Measurements from ENCODE around the gene NELFA.
"Not testable (repeated sequence)": the region's sequence is repeated elsewhere in the genome, so short reads cannot be mapped to it uniquely, and the experiment has no call there.

NELFA gene

DNA sequence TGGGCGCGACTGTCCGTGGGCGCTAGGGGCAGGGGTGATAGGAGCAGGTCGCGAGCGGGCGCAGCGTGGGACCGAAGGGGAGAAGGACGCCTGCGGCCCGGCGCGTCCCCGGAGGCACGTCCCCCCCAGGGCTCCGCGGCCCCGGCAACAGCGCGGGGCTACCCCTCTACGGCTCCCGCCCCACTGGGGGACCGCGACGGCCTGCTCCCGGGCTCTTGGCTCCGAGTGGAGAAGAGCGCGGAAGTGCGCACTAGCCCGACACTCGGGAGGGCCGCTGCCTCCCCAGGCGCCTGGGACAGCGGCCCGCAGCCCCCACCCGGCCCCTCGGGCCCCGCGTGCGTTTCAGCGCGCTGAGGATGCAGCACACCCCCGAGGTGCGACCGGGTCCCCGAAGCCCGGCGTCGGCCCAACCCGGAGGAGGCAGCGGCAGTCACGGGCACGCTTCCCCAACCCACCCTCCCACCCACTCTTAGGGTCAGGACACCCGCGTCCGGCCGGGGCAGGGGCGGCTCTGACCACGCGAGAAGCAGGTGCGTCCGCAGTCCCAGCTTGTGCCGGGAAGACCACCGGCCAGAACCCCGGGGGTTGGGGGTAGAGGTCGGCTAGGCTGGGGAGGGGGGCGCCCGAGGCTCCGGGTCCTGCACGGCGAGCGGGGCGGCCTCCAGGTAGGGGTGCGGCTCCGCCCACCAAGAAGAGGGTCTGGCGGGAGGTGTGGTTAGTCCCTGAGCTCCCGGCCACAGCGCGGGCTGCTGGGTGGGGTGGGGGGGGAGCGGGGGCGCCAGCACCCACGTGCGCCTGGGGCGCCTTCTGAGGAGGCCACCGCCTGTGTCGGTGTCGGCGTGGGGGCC is 31.8 kb upstream of the NELFA start:
- no peak for DNase-seq

DNA sequence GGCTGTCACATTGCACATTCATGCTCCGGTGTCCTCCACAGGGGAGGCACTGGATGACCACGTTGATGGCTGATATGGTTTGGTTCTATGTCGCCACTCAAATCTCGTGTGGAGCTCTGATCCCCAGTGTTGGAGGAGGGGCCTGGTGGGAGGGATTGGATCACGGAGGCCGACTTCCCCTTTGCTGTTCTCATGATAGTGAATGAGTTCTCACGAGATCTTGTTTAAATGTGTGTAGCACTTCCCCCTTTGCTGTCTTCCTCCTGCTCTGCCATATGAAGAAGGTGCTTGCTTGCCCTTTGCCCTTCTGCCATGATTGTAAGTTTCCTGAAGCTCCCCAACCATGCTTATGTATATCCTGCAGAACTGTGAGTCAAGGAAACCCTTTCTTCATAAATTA is 28.1 kb upstream of the NELFA start:
- no peak for DNase-seq

DNA sequence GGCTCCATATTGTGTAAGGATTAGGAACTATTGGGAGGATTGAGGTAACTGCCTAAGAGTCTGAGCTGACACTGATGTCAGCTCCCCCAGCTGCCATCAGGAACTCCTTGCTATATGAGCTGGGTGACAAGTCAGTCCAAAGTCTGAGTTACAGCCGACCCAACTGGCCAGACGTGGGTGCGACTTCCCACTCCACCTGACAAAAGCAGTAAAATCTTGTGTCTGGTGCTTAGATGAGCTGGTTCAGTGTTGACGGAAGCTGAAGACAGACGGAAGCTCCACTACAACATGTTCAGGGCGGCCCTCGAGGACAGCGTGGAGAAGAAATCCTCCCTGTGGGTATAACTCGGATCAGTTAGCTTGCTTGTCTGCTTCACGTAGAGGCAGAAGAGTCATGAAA is 27.6 kb upstream of the NELFA start:
- no peak for DNase-seq

DNA sequence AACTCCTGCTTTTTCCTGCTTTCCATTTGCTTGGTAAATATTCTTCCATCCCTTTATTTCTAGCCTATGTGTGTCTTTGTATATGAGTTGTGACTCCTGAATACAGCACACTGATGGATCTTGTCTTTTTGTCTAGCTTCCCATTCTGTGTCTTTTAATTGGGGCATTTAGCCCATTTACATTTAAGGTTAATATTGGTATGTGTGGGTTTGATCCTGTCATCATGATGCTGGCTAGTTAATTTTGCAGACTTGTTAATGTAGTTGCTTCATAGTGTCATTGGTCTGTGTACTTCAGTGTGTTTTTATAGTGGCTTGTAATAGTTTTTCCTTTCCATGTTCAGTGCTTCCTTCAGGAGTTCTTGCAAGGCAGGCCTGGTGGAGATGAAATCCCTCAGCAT is 22.4 kb upstream of the NELFA start:
- not testable (repeated sequence) for DNase-seq

DNA sequence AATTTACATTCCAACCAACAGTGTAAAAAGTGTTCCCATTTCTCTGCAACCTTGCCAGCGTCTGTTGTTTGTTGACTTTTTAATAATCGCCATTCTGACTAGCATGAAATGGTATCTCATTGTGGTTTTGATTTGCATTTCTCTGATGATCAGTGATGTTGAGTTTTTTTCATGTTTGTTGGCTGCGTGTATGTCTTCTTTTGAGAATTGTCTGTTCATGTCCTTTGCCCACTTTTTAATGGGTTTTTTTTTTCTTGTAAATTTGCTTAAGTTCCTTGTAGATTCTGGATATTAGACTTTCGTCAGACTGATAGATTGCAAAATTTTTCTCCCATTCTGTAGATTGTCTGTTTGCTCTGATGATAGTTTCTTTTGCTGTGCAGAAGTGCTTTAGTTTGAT is 18.3 kb upstream of the NELFA start:
- not testable (repeated sequence) for DNase-seq

DNA sequence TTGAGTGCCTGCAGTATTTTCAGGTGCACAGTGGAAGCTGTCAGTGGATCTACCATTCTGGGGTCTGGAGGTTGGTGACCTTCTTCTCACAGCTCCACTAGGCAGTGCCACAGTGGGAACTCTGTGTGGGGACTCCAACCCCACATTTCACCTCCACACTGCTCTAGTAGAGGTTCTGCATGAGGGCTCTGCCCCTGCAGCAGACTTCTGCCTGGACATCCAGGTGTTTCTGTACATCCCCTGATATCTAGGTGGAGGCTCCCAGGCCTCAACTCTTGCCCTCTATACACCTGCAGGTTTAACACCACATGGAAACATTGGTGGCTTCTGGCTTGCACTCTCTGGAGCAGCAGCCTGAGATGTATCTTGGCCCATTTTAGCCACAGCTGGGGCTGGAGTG is 17.0 kb upstream of the NELFA start:
- no peak for DNase-seq

DNA sequence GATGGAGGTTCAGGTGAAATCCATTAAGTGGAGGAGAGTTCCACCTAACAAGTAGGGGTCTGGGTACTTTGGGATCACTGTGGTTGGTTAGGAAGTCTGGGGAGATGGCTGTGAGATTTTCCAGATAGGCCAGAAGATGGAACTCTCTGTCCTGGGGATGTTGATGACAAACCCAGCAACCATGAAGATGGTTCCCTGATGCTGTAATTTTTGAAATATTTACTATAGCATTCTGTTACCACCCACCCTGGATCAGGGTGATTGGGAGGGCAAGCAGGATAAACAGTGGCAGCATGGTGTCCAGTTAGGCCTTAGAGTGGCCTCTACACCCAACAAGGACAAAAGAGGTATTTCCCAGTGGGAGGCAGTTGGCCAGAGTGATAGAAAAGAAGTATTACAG is 15.9 kb upstream of the NELFA start:
- no peak for DNase-seq

DNA sequence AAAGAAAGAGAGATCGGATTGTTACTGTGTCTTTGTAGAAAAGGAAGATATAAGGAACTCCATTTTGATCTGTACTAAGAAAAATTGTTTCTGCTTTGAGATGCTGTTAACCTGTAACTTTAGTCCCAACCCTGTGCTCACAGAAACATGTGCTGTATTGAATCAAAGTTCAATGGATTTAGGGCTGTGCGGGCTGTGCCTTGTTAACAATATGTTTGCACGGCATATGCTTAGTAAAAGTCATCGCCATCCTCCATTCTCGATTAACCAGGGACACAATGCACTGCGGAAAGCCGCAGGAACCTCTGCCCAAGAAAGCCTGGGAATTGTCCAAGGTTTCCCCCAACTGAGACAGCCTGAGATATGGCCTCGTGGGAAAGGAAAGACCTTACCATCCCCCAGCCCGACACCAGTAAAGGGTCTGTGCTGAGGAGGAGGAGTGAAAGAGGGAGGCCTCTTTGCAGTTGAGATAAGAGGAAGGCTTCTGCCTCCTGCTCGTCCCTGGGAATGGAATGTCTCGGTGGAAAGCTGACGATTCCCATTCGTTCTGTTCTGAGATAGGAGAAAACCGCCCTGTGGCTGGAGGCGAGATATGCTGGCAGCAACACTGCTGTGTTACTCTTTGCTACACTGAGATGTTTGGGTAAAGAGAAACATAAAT is 12.7 kb upstream of the NELFA start:
- DNase-seq = not testable (repeated sequence)

DNA sequence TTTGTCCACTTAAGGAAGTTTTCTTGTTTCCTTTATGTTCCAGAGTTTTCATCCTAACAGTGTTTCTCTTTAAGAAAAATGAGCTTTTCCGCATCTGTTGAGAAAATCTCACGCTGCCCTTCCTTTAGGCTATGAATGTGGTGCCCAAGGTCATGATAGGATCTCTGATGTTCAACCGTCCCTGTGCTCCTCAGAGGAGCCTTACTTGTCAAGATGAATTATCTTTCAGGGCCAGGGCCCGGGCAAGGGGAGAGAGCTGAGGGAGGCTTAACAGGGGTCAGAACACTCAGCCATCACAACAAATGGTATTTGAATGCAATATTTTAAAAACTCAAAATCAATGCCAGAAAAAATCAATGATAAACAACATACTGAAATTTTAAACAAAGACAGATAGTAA is 6.2 kb upstream of the NELFA start:
- DNase-seq = no peak

DNA sequence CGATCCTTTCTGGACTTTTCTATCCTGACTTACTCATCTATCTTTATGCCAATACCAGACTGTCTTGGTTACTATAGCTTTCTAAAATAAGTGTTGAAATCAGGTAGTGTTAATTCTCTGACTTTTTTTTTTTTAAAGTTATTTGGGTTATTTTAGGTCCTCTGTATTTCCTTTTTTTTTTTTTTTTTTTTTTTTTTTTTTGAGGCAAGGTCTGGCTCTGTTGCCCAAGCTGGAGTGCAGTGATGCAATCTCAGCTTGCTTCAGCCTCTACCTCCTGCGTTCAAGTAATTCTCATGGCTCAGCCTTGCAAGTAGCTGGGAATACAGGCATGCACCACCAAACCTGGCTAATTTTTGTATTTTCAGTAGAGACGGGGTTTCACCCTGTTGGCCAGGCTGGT is 2.8 kb upstream of the NELFA start:
- DNase-seq = no peak

DNA sequence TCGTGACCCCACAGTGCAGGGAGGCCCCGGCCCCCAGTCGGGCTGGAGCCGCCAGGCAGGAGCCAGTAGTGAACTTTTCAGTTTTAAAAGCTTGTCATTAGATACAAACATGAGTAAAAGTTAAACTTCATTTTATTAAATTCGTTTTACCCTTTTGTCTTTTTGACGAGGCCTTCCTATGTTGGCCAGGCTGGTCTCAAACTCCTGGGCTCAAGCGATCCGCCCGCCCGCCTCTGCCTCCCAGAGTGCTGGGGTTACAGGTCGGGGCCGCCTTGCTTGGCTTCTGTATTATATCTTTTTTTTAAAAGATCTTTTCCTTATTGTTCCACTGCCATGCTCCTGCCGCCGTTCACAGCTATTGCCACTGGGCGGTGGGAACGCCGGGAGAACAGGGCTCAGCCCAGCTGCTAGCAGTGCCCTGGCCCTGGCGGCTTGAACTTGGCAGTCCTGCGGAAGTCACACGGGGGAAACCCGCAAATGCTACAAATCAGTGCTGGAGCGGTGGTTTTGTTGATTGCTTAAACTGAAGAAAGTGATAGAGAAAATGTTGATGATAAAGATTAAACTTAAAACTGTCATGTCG is 968 bp upstream of the NELFA start:
- DNase-seq = peak; percentile 49

DNA sequence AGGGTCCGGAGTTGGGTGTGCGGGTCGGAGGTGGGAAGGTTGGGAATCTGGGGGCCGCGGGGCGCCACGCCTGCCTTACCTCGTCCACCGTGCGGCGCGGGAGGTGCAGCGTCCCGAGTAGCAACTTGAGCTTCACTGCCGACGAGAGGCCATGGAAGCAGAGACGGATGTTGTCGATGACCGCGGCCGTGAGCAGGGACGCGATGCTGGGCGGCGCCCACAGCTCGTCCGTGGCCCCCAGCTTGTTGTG is 178 bp downstream of the NELFA start:
- DNase-seq = no peak

DNA sequence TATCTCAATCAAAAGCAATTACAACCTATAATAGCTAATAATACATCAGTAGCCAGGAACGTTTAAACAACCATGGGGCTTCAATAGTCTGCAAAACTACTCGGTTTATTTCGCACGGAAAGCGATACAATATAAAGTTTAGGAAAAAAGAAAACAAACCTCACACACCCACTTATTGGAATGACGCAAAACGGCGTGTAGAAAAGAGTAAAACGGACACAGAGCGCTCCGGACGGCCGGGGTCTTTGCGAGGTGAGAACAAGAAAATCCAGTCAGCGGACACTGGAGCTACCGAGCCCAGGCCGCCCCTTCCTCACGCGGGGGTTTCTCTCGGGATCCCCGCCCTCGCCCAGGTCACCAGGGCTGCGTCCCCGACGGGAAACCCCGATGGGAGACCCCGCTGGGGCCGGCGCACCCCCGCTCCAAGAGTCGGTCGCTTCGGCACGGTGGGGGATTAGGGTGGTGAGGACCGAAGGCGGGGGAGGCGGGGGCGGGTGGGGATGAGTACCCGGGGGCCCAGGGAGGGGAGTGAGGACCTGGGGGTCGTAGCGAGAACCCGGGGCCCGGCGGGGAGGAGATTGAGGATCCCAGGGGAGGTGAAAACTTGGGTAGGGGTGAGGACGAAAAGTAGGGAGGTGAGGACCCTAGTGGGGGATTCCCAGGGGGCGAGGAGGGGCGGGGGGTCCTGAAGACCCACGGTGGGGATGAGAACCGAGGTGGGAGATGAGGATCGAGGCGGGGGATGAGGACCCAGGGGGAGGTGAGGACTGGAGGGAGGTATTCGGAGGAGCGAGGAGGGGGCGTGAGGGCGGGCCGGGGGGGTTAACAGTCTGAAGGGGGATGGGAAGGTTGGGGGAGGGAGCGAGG is 737 bp downstream of the NELFA start:
- DNase-seq = no peak

DNA sequence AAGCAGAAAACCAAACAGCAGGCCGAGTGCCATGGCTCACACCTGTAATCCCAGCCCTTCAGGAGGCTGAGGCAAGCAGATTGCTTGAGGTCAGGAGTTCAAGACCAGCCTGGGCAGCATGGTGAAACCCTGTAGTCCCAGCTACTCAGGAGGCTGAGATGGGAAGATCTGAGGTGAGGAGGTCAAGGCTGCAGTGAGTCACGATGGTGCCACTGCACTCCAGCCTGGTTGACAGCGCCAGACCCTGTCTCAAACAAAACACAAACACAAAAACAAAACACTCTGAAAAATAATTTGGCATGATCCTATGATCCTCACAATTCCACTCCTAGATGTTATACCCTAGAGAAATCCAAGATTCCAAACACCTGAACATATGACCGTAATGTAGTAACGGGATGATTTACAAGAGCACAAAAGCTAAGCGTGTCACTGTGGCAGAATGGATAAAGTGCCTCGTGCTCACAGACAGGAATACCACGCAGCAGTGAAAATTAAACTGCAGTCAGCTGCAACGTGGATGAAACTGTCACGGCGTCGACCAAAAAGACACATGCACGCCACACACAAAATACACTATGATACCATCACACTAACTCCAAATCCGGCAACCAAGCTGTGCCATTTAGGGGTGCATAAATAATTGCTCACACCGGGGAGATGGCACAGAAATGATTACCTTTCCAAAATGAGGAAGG is 1.7 kb downstream of the NELFA start:
- no peak for DNase-seq

DNA sequence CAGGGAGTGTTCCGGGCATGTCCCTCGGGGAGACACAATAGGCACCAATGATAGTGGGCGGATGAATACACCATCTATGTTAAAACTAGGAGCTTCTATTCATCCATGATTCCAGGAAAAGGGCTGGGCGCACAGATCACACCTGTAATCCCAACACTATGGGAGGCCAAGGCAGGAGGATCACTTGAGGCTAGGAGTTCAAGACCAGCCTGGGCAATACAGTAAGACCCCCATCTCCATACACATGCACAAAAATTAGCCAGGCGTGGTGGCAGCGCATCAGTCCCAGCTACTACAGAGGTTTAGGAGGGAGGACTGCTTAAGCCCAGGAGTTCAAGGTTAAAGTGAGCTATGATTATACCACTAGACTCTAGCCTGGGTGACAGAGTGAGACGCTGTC is 2.4 kb downstream of the NELFA start:
- DNase-seq = no peak

DNA sequence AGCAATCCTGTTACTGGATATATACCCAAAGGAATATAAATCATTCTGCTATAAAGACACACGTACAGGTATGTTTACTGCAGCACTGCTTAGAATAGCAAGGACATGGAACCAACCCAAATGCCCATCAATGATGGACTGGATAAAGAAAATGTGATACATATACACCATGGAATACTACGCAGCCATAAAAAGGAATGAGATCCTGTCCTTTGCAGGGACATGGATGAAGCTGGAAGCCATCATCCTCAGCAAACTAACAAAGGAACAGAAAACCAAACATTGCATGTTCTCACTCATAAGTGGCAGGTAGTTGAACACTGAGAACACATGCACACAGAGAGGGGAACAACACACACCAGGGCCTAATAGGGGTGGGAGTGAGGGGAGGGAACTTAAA is 5.4 kb downstream of the NELFA start:
- DNase-seq = not testable (repeated sequence)

DNA sequence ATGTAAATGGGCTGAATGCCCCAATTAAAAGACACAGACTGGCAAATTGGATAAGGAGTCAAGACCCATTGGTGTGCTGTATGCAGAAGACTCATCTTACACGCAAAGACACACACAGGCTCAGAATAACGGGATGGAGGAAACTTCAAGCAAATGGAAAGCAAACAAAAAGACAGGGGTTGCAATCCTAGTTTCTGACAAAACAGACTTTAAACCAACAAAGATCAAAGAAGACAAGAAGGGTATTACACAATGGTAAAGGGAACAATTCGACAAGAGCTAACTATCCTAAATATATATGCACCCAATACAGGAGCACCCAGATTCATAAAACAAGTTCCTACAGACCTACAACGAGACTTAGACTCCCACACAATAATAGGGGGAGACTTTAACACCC is 9.5 kb downstream of the NELFA start:
- DNase-seq = not testable (repeated sequence)

DNA sequence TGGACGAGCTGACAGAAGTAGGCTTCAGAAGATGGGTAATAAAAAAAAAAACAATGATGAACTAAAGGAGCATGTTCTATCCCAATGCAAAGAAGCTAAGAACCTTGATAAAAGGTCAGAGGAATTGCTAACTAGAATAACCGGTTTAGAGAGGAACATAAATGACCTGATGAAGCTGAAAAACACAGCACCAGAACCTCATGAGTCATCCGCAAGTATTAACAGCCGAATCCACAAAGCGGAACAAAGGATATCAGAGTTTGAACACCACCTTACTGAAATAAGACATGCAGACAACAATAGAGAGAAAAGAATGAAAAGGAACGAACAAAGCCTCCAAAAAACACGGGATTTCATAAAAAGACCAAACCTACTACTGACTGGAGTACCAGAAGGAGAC is 10.5 kb downstream of the NELFA start:
- no peak for DNase-seq

DNA sequence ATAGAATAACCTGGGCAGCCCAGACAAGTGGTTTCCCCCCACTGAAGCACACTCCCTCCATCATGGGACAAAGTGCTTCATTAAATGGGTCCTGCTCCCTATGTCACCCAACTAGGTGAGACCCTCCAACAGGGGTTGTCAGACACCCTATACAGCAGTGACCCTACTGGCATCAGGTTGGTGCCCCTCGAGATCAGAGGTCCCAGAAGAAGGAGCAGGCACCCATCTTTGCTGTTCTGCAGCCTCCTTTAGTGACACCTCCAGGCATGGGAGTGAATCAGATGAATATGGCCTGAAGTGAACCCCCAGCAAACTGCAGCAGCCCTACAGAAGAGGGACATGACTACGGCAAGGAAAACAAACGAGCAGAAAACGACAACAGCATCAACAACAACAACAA is 11.1 kb downstream of the NELFA start:
- no peak for DNase-seq

DNA sequence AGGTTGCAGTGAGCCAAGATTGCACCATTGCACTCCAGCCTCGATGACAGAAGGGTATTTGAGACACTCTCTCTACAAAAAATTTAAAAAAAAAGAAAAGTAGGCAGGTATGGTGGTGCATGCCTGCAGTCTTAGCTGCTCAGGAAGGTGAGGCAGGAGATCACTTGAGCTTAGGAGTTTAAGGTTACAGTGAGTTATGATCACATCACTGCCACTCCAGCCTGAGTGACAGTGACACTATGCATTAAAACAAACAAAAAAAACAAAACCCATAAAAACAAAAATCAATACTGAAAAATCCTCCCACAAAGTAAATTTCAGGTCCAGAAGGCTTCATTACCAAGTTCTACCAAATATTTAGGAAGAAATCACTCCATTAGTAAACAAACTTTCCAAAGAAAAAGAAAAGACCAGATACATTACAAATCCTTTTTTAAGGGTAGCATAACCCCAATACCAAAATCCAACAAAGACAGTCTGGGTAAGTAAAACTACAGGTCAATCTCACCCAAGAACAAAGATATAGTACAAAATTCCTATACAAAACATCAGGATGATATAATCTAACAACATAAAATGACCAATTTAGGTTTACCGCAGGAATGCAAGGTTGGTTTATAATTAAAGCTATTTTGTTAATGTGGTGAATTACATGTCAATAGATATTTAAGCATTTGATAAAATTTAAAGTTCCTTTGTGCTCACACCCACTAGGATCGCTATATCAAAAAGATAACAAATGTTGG is 11.7 kb downstream of the NELFA start:
- no peak for DNase-seq

DNA sequence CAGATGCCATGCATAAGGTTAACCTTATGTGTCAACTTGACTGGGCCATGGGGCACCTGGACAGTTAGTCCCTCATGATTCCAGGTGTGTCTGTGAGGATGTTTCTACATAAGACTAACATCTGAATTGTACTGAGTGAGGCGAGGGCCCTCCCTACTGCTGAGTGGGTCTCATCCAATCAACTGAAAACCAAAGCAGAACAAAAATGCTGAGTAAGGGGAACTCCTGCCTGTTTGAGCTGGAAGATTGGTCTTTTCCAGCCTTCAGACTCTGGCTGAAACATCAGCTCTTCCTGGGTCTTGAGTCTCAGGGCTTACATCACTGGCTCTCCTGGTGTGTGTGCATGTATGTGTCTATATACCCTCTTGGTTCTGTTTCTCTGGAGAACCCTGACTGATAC is 13.8 kb downstream of the NELFA start:
- no peak for DNase-seq
